Body of pancreas (tissue), 4 donors: ENCODE measurements around the gene LIPJ.

Experiments used
- CTCF ChIP-seq, 7 experiments: fragments of 450-650 bp in 4 of 7; fragments of 200-600 bp in 3 of 7; sonication (generic) in 3 of 7; IDR thresholded peaks; one replicate each; pipeline ENCODE4 v1.5.1; 2016 to 2019; ENCODE audit warnings: antibody characterized with exemption in 7 of 7
- POLR2A ChIP-seq, 3 donors: fragments of 450-650 bp; IDR thresholded peaks; one replicate each; pipeline ENCODE4 v1.6.1; 2016; ENCODE audit warnings: antibody characterized with exemption in 3 of 3, mild to moderate bottlenecking in 2 of 3

GRCh38 chr10:88545359-88545758, 41.2 kb upstream of the LIPJ start:
- no peak for TF ChIP-seq CTCF (IDR thresholded peaks at IDR 0.05)
- TF ChIP-seq POLR2A (IDR thresholded peaks at IDR 0.05), result no peak
